NCI-H1417 (cell line): ENCODE measurements around the gene SSBP3.
A peak's percentile ranks its signal among the peaks of the same experiment; 100 is the strongest.
"Not testable (repeated sequence)": the region's sequence is repeated elsewhere in the genome, so short reads cannot be mapped to it uniquely, and the experiment has no call there.

Experiments
- DNase-seq, 3 experiments: peaks; one replicate each; lab custom pipeline; 2025; lab: John Stamatoyannopoulos, UW

The SSBP3 gene

GRCh38 chr1:54348700-54349021 is 57.5 kb downstream of the SSBP3 start:
- DNase-seq: no peak

- peak; percentile 8 to 23 (median 10) for DNase-seq
Measured at GRCh38 chr1:54347955-54348699, 58.1 kb downstream of the SSBP3 start.

- DNase-seq: no peak
Measured at GRCh38 chr1:54347261-54347954, 58.8 kb downstream of the SSBP3 start.

- DNase-seq: not testable (repeated sequence)
Measured at GRCh38 chr1:54345548-54345947, 60.6 kb downstream of the SSBP3 start.

- no peak for DNase-seq
Measured at GRCh38 chr1:54345116-54345515, 61.1 kb downstream of the SSBP3 start.

- peak in 1 of 3 experiments; percentile 3 for DNase-seq
Measured at GRCh38 chr1:54342742-54343687, 63.2 kb downstream of the SSBP3 start.

- DNase-seq: peak; percentile 38 to 78 (median 78)
Measured at GRCh38 chr1:54342288-54342687, 63.9 kb downstream of the SSBP3 start.

- DNase-seq: no peak
Measured at GRCh38 chr1:54341763-54342162, 64.4 kb downstream of the SSBP3 start.

- DNase-seq: no peak
Measured at GRCh38 chr1:54340878-54341277, 65.3 kb downstream of the SSBP3 start.

- no peak for DNase-seq
Measured at GRCh38 chr1:54340434-54340833, 65.8 kb downstream of the SSBP3 start.

GRCh38 chr1:54339126-54339525 is 67.1 kb downstream of the SSBP3 start:
- no peak for DNase-seq

GRCh38 chr1:54338464-54338863 is 67.7 kb downstream of the SSBP3 start:
- DNase-seq: no peak

- no peak for DNase-seq
Measured at GRCh38 chr1:54337928-54338327, 68.3 kb downstream of the SSBP3 start.

GRCh38 chr1:54337034-54337433 is 69.2 kb downstream of the SSBP3 start:
- no peak for DNase-seq

GRCh38 chr1:54336116-54336515 is 70.1 kb downstream of the SSBP3 start:
- no peak for DNase-seq

GRCh38 chr1:54335755-54336108 is 70.5 kb downstream of the SSBP3 start:
- DNase-seq: no peak

GRCh38 chr1:54335011-54335754 is 71.0 kb downstream of the SSBP3 start:
- DNase-seq: peak in 1 of 3 experiments; percentile 10

- peak in 1 of 3 experiments; percentile 13 for DNase-seq
Measured at GRCh38 chr1:54332781-54333585, 73.2 kb downstream of the SSBP3 start.

GRCh38 chr1:54331843-54332463 is 74.2 kb downstream of the SSBP3 start:
- DNase-seq: no peak

- peak in 1 of 3 experiments; percentile 62 for DNase-seq
Measured at GRCh38 chr1:54331091-54331772, 75.0 kb downstream of the SSBP3 start.
